Measurements from ENCODE around the gene MMD. TPM values are rescaled to one million over a fixed set of nuclear protein-coding genes. Genes with fewer than 3 reads are reported as not detected.
A peak's percentile ranks its signal among the peaks of the same experiment; 100 is the strongest.

The MMD gene
- total and polyA plus RNA-seq, 9 of the 15 experiments (the other 6 are each of a cell fraction or from before 2014, with no cell fraction given), result 3.1 to 18.9 (median 10.7) TPM

DNA sequence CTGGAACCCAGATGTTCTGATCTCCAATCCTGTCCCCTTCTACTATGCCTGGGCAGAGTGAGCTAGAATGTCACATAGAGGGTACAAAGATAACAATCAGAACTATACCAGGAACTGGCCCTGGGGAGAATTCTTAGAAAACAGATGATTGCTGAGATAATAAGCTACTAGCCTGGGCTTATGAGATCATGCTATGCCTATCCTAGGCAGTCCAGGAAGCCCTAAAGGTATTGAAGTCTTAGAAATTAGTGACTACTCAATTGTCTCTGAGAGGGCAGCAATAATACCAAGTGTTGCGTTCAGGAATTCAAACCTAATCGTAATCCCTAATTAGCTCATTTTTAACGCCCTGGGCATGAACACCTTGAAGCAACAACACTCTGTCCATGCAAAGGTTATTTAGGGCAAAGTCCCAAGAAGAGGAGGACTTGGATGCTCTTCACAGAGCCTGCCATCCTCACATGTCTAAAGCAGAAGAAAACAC is 77.1 kb downstream of the MMD start (continued):
- TF ChIP-seq, protein P1, sequence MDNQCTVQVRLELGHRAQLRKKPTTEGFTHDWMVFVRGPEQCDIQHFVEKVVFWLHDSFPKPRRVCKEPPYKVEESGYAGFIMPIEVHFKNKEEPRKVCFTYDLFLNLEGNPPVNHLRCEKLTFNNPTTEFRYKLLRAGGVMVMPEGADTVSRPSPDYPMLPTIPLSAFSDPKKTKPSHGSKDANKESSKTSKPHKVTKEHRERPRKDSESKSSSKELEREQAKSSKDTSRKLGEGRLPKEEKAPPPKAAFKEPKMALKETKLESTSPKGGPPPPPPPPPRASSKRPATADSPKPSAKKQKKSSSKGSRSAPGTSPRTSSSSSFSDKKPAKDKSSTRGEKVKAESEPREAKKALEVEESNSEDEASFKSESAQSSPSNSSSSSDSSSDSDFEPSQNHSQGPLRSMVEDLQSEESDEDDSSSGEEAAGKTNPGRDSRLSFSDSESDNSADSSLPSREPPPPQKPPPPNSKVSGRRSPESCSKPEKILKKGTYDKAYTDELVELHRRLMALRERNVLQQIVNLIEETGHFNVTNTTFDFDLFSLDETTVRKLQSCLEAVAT (IDR thresholded peaks at IDR 0.05), result no peak
- TF ChIP-seq CBFB (CRISPR knock-in tag; IDR thresholded peaks at IDR 0.05) (no peak), CC2D1A (IDR thresholded peaks at IDR 0.05) (no peak), ZNF586 (CRISPR knock-in tag; conservative IDR thresholded peaks at IDR 0.05) (no peak), TRIM24 (IDR thresholded peaks at IDR 0.05) (peak; percentile 18 to 73; a peak in 3 of 4 replicates)
- TF ChIP-seq, protein P2, sequence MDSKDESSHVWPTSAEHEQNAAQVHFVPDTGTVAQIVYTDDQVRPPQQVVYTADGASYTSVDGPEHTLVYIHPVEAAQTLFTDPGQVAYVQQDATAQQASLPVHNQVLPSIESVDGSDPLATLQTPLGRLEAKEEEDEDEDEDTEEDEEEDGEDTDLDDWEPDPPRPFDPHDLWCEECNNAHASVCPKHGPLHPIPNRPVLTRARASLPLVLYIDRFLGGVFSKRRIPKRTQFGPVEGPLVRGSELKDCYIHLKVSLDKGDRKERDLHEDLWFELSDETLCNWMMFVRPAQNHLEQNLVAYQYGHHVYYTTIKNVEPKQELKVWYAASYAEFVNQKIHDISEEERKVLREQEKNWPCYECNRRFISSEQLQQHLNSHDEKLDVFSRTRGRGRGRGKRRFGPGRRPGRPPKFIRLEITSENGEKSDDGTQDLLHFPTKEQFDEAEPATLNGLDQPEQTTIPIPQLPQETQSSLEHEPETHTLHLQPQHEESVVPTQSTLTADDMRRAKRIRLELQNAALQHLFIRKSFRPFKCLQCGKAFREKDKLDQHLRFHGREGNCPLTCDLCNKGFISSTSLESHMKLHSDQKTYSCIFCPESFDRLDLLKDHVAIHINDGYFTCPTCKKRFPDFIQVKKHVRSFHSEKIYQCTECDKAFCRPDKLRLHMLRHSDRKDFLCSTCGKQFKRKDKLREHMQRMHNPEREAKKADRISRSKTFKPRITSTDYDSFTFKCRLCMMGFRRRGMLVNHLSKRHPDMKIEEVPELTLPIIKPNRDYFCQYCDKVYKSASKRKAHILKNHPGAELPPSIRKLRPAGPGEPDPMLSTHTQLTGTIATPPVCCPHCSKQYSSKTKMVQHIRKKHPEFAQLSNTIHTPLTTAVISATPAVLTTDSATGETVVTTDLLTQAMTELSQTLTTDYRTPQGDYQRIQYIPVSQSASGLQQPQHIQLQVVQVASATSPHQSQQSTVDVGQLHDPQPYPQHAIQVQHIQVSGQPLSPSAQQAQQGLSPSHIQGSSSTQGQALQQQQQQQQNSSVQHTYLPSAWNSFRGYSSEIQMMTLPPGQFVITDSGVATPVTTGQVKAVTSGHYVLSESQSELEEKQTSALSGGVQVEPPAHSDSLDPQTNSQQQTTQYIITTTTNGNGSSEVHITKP (IDR thresholded peaks at IDR 0.05; ENCODE audit: partially characterized antibody), result no peak
- TF ChIP-seq, protein P3, sequence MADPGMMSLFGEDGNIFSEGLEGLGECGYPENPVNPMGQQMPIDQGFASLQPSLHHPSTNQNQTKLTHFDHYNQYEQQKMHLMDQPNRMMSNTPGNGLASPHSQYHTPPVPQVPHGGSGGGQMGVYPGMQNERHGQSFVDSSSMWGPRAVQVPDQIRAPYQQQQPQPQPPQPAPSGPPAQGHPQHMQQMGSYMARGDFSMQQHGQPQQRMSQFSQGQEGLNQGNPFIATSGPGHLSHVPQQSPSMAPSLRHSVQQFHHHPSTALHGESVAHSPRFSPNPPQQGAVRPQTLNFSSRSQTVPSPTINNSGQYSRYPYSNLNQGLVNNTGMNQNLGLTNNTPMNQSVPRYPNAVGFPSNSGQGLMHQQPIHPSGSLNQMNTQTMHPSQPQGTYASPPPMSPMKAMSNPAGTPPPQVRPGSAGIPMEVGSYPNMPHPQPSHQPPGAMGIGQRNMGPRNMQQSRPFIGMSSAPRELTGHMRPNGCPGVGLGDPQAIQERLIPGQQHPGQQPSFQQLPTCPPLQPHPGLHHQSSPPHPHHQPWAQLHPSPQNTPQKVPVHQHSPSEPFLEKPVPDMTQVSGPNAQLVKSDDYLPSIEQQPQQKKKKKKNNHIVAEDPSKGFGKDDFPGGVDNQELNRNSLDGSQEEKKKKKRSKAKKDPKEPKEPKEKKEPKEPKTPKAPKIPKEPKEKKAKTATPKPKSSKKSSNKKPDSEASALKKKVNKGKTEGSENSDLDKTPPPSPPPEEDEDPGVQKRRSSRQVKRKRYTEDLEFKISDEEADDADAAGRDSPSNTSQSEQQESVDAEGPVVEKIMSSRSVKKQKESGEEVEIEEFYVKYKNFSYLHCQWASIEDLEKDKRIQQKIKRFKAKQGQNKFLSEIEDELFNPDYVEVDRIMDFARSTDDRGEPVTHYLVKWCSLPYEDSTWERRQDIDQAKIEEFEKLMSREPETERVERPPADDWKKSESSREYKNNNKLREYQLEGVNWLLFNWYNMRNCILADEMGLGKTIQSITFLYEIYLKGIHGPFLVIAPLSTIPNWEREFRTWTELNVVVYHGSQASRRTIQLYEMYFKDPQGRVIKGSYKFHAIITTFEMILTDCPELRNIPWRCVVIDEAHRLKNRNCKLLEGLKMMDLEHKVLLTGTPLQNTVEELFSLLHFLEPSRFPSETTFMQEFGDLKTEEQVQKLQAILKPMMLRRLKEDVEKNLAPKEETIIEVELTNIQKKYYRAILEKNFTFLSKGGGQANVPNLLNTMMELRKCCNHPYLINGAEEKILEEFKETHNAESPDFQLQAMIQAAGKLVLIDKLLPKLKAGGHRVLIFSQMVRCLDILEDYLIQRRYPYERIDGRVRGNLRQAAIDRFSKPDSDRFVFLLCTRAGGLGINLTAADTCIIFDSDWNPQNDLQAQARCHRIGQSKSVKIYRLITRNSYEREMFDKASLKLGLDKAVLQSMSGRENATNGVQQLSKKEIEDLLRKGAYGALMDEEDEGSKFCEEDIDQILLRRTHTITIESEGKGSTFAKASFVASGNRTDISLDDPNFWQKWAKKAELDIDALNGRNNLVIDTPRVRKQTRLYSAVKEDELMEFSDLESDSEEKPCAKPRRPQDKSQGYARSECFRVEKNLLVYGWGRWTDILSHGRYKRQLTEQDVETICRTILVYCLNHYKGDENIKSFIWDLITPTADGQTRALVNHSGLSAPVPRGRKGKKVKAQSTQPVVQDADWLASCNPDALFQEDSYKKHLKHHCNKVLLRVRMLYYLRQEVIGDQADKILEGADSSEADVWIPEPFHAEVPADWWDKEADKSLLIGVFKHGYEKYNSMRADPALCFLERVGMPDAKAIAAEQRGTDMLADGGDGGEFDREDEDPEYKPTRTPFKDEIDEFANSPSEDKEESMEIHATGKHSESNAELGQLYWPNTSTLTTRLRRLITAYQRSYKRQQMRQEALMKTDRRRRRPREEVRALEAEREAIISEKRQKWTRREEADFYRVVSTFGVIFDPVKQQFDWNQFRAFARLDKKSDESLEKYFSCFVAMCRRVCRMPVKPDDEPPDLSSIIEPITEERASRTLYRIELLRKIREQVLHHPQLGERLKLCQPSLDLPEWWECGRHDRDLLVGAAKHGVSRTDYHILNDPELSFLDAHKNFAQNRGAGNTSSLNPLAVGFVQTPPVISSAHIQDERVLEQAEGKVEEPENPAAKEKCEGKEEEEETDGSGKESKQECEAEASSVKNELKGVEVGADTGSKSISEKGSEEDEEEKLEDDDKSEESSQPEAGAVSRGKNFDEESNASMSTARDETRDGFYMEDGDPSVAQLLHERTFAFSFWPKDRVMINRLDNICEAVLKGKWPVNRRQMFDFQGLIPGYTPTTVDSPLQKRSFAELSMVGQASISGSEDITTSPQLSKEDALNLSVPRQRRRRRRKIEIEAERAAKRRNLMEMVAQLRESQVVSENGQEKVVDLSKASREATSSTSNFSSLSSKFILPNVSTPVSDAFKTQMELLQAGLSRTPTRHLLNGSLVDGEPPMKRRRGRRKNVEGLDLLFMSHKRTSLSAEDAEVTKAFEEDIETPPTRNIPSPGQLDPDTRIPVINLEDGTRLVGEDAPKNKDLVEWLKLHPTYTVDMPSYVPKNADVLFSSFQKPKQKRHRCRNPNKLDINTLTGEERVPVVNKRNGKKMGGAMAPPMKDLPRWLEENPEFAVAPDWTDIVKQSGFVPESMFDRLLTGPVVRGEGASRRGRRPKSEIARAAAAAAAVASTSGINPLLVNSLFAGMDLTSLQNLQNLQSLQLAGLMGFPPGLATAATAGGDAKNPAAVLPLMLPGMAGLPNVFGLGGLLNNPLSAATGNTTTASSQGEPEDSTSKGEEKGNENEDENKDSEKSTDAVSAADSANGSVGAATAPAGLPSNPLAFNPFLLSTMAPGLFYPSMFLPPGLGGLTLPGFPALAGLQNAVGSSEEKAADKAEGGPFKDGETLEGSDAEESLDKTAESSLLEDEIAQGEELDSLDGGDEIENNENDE (IDR thresholded peaks at IDR 0.05; ENCODE audit: low read depth, low read length), result no peak

All from K562 (cell line).